ENCODE data around the gene CACTIN.
A peak's percentile ranks its signal among the peaks of the same experiment; 100 is the strongest.

Gene CACTIN

DNA sequence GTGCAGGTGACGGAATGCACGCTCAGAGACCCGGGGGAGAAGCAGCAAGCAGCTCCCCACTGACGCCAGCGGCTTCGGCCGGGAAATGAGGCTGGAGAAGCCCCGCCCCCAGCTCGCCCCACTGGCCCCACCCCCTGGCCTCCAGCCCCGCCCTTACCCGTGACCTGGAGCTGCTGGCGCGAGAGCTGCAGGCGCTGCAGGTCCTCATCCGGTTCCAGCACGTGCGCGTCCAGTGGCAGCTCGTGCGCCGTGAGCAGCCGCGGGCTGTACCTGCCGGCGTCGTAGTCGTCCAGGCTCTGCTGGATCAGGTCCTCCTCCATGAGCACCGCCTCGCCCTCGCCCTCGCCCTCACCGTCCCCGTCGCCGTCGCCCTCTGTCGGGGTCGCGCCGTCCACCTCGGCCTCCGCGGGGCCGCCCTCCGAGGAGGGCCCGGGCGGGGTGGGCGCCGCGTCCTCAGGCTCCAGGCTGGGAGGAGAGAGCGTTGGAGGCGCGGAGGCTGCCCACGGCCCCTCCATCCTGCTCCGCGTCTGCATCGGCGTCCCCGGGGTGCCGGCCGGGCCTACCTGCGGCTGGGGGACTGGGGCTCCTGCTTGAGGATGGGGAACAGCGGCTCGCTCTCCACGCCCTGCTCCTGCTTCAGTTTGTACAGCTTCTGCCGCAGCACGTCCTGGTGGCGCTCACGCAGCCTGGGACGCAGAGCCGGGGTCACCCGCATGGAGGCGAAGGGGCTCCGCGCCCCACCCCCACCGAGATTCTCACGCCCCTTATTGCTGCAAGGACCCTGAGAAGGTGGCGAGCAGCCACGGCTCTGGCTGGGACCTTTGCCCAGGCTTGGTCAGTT lies 13.5 kb downstream of the CACTIN start:
- no peaks in the 10 kb centered on the region for H3K9me3 ChIP-seq (ENCODE audit: control extremely low read depth in 1 of 5, control insufficient read depth in 4 of 5, insufficient read depth in 2 of 5, low read depth in 1 of 5, low read length in 4 of 5)
- H3K36me3 ChIP-seq (ENCODE audit: control insufficient read depth in 4 of 4, insufficient read depth in 4 of 4, low read length in 3 of 4) = peaks cover 0 to 39% (median 21%) of the 10 kb centered on the region in 4 experiments
- WGBS (ENCODE audit: insufficient coverage) = 94% methylated on average over 63 of the region's 79 CpGs
- POLR2A ChIA-PET = no interaction called here
- no peaks in the 10 kb centered on the region for H3K27me3 ChIP-seq (replicated peaks in 2 of 5; ENCODE audit: control insufficient read depth in 4 of 5, insufficient read depth in 5 of 5, low read length in 4 of 5)
- H3K4me1 ChIP-seq (ENCODE audit: control extremely low read depth in 1 of 4, control insufficient read depth in 4 of 4, insufficient read depth in 4 of 4, low read length in 3 of 4) = peaks cover 0 to 37% (median 33%) of the 10 kb centered on the region in 4 experiments
- H3K4me3 ChIP-seq (ENCODE audit: control insufficient read depth in 1 of 7, extremely low read depth in 1 of 7, insufficient read depth in 4 of 7, low read depth in 2 of 7, low read length in 6 of 7) = no peak overlapping the region
- no peak for DNase-seq
- no peak overlapping the region for H3K27ac ChIP-seq (ENCODE audit: insufficient read depth in 1 of 2, low read depth in 1 of 2, low read length in 2 of 2, poor library complexity in 1 of 2, severe bottlenecking in 2 of 2)
- CTCF ChIA-PET = interaction anchor here (0.6 to 0.7 kb wide), 2 partner anchors 9 to 27 kb away, joined by 3 read pairs; no protein-coding TSS in a partner anchor

DNA sequence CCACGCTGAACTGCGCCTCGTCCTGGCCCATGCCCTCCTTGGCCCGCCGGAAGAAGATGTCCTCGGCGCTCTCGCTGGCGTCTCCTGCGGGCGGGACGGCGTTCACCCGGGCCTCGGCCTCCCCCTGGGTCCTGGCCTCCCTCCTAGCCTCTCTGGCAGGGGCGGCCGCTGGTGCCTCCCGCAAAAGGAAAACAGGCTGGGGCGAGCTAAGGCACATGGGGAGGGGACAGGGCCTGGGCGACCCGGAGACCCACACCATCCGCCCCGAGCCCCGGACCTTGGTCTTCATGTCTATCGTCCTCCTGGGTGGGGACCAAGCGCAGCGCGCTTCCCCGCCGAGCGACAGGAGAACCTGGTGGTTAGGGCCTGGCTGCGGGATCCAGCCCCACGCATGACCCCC lies 14.3 kb downstream of the CACTIN start:
- WGBS (ENCODE audit: insufficient coverage) = 97% methylated on average over 33 of the region's 33 CpGs
- Histone ChIP-seq H3K36me3 (ENCODE audit: control insufficient read depth in 4 of 4, insufficient read depth in 4 of 4, low read length in 3 of 4) (peaks cover 0 to 39% (median 21%) of the 10 kb centered on the region in 4 experiments), H3K27ac (ENCODE audit: insufficient read depth in 1 of 2, low read depth in 1 of 2, low read length in 2 of 2, poor library complexity in 1 of 2, severe bottlenecking in 2 of 2) (no peak overlapping the region), H3K4me3 (ENCODE audit: control insufficient read depth in 1 of 7, extremely low read depth in 1 of 7, insufficient read depth in 4 of 7, low read depth in 2 of 7, low read length in 6 of 7) (no peak overlapping the region), H3K27me3 (replicated peaks in 2 of 5; ENCODE audit: control insufficient read depth in 4 of 5, insufficient read depth in 5 of 5, low read length in 4 of 5) (no peaks in the 10 kb centered on the region), H3K4me1 (ENCODE audit: control extremely low read depth in 1 of 4, control insufficient read depth in 4 of 4, insufficient read depth in 4 of 4, low read length in 3 of 4) (peaks cover 5 to 37% (median 33%) of the 10 kb centered on the region in 4 experiments), H3K9me3 (ENCODE audit: control extremely low read depth in 1 of 5, control insufficient read depth in 4 of 5, insufficient read depth in 2 of 5, low read depth in 1 of 5, low read length in 4 of 5) (no peaks in the 10 kb centered on the region)
- CTCF ChIA-PET = no interaction called here
- no peak for DNase-seq
- POLR2A ChIA-PET = no interaction called here

DNA sequence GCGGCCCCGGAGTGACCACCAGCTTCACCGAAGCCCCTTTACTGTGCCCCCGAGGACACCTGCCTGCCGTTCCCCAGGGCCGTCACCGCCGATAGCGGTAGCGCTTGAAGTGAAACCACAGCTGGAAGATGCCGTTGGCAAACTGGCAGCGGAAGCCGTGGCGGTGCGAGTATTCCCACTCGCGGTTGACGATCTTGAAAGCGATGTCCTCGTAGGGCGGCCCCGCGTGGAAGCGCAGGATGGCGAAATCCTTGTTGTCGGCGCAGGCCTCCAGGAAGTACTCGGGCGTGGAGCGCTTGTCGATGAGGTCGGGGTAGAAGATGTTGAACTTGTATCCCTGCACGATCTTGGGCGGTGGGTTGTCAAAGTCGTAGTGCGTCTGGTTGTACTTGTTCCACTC lies 14.7 kb downstream of the CACTIN start:
- no peaks in the 10 kb centered on the region for H3K9me3 ChIP-seq (ENCODE audit: control extremely low read depth in 1 of 5, control insufficient read depth in 4 of 5, insufficient read depth in 2 of 5, low read depth in 1 of 5, low read length in 4 of 5)
- no peaks in the 10 kb centered on the region for H3K27me3 ChIP-seq (replicated peaks in 2 of 5; ENCODE audit: control insufficient read depth in 4 of 5, insufficient read depth in 5 of 5, low read length in 4 of 5)
- WGBS (ENCODE audit: insufficient coverage) = 94% methylated on average over 36 of the region's 36 CpGs
- CTCF ChIA-PET = no interaction called here
- H3K27ac ChIP-seq (ENCODE audit: insufficient read depth in 1 of 2, low read depth in 1 of 2, low read length in 2 of 2, poor library complexity in 1 of 2, severe bottlenecking in 2 of 2) = no peak overlapping the region
- H3K4me1 ChIP-seq (ENCODE audit: control extremely low read depth in 1 of 4, control insufficient read depth in 4 of 4, insufficient read depth in 4 of 4, low read length in 3 of 4) = peaks cover 5 to 37% (median 33%) of the 10 kb centered on the region in 4 experiments
- POLR2A ChIA-PET = no interaction called here
- H3K36me3 ChIP-seq (ENCODE audit: control insufficient read depth in 4 of 4, insufficient read depth in 4 of 4, low read length in 3 of 4) = peaks cover 0 to 39% (median 21%) of the 10 kb centered on the region in 4 experiments
- H3K4me3 ChIP-seq (ENCODE audit: control insufficient read depth in 1 of 7, extremely low read depth in 1 of 7, insufficient read depth in 4 of 7, low read depth in 2 of 7, low read length in 6 of 7) = no peak overlapping the region
- peak in 2 of 3 donors; percentile 17 to 22 for DNase-seq

DNA sequence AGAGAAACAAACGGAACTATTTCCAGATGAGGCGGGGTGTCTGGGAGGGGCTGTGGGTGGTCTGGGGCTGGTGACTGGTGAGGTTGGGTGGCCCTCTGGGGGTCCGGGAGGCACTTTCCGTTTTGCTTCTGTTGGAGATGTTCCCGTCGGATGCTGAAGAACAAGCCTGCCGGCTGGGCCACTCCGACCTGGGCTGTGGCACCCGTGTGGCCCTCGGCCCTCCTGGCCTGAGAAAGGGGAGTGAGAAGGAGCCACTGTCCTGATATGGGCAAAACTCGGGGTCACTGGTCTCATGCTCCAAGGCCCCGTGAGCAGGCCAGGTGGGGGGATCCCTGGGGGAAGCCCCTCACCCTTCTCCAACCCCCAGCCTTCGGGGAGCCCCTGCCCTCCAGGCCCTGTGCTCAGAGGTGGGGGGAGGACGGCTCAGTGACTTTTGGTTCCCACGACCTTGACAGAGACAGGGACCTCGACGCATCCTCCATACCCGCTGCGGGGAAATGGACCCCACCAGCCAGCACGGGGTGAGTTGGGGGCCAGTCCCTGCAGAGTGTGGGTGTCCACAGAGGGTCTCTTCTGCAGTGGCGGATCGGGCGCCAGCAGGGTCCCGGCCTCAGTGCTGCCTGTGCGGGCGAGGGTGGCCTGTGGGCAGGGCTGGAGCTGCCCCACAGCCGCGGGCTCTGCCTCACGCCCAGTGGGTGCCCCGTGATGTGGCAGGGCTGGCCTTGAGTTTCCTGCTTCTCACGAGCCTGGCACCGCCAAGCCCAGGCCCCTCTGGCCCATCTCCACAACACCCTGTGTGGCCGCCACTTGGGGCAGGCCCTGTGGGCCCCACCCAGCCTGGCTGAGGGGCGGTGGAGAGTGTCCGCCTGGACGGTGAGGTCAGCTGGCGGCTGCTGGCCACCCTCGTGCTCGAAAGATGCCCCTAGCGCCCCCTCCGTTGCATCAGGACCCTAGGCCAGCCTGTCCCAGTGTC lies 15.6 kb downstream of the CACTIN start:
- peaks cover 5 to 41% (median 39%) of the 10 kb centered on the region in 4 experiments for H3K4me1 ChIP-seq (ENCODE audit: control extremely low read depth in 1 of 4, control insufficient read depth in 4 of 4, insufficient read depth in 4 of 4, low read length in 3 of 4)
- no peaks in the 10 kb centered on the region for H3K27me3 ChIP-seq (replicated peaks in 2 of 5; ENCODE audit: control insufficient read depth in 4 of 5, insufficient read depth in 5 of 5, low read length in 4 of 5)
- peaks cover 0 to 38% (median 21%) of the 10 kb centered on the region in 4 experiments for H3K36me3 ChIP-seq (ENCODE audit: control insufficient read depth in 4 of 4, insufficient read depth in 4 of 4, low read length in 3 of 4)
- H3K27ac ChIP-seq (ENCODE audit: insufficient read depth in 1 of 2, low read depth in 1 of 2, low read length in 2 of 2, poor library complexity in 1 of 2, severe bottlenecking in 2 of 2) = no peak overlapping the region
- H3K4me3 ChIP-seq (ENCODE audit: control insufficient read depth in 1 of 7, extremely low read depth in 1 of 7, insufficient read depth in 4 of 7, low read depth in 2 of 7, low read length in 6 of 7) = no peak overlapping the region
- POLR2A ChIA-PET = no interaction called here
- CTCF ChIA-PET = no interaction called here
- DNase-seq = no peak
- 90% methylated on average over 38 of the region's 41 CpGs for WGBS (ENCODE audit: insufficient coverage)
- no peaks in the 10 kb centered on the region for H3K9me3 ChIP-seq (ENCODE audit: control extremely low read depth in 1 of 5, control insufficient read depth in 4 of 5, insufficient read depth in 2 of 5, low read depth in 1 of 5, low read length in 4 of 5)

DNA sequence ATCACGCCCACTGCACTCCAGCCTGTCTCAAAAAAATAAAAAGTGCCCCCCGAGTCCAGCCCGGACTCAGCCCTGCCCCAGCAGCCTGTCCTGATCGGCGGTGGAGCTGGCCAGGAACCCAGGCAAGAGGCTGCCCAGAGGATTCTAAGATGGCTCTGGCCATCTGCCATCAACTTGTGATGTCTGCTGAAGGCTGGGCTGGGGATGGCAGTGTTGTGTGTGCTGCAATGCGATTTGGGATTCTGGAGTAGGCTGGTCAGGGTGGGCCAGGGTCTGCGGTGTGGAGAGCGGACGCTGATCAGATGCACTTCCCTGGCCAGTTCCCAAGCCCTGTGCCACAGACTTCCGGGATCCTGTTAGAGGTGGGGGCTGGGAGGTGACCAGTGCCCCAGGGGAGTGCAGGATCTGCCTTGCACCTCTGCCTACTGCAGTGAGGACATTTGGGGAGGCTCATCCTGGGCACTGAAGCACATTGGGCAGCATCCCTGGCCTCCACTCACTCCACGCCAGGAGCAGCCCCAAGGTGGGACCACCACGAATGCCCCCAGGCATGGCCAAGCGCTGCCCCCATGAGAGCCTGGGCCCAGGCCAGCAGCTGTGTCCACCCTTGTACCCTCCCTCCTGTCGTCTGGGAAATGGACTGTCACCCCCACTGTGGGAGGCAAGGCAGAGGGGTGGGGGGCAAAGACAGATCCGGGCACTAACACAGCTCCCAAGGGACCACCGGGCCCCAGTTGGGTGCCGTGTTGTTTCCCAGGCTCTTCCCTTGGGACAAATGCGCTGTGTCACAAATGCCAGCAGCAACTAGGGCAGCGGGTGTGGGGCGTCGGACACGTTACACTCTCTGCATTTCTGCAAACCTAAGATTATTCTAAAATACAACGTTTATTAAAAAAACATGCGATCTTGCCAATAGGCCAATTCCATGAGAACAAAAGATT lies 16.5 kb downstream of the CACTIN start:
- POLR2A ChIA-PET = no interaction called here
- Histone ChIP-seq H3K4me3 (ENCODE audit: control insufficient read depth in 1 of 7, extremely low read depth in 1 of 7, insufficient read depth in 4 of 7, low read depth in 2 of 7, low read length in 6 of 7) (no peak overlapping the region), H3K27ac (ENCODE audit: insufficient read depth in 1 of 2, low read depth in 1 of 2, low read length in 2 of 2, poor library complexity in 1 of 2, severe bottlenecking in 2 of 2) (no peak overlapping the region), H3K36me3 (ENCODE audit: control insufficient read depth in 4 of 4, insufficient read depth in 4 of 4, low read length in 3 of 4) (peaks cover 0 to 32% (median 18%) of the 10 kb centered on the region in 4 experiments), H3K4me1 (ENCODE audit: control extremely low read depth in 1 of 4, control insufficient read depth in 4 of 4, insufficient read depth in 4 of 4, low read length in 3 of 4) (peaks cover 11 to 51% (median 48%) of the 10 kb centered on the region in 4 experiments), H3K27me3 (replicated peaks in 2 of 5; ENCODE audit: control insufficient read depth in 4 of 5, insufficient read depth in 5 of 5, low read length in 4 of 5) (no peaks in the 10 kb centered on the region), H3K9me3 (ENCODE audit: control extremely low read depth in 1 of 5, control insufficient read depth in 4 of 5, insufficient read depth in 2 of 5, low read depth in 1 of 5, low read length in 4 of 5) (no peaks in the 10 kb centered on the region)
- CTCF ChIA-PET = interaction anchor here (3.0 to 3.1 kb wide), 2 partner anchors 9 to 23 kb away, joined by 15 to 18 read pairs; partner anchors contain the start of gene GIPC3
- 78% methylated on average over 14 of the region's 24 CpGs for WGBS (ENCODE audit: insufficient coverage)
- peak in 2 of 3 donors; percentile 29 to 37 for DNase-seq

DNA sequence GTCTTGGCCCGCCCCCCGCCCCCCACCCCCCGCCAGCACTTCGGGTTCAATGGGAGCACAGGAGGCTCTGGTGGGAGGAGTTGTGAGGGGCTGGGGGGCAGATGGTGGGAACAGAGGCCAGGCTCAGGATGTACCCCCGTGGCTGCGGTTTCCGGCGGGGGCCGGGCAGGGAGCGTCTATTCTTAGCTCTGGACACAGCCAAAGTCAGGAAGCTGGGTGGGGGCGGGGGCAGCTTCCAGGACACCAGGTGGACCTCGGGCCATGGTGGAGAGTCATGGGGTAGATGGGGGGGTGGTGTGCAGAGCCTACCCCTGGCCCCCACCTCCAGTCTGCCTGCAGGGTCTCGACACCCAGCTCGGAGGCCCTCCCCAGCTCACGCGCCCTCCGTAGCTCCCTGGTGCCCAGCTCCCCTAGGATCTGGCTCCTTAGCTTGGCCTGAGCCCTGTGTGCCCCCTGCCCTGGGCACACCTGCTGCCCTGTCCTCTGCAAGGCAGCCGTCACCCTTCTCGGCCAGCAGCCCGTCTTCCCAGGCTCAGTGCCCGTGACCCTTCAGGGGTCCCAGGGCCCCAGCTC lies 17.8 kb downstream of the CACTIN start:
- ChIA-PET CTCF (interaction anchor here (0.8 to 3.1 kb wide), 8 partner anchors 10 to 62 kb away, joined by 3 to 18 read pairs (median 3); partner anchors contain the start of genes GIPC3 and MFSD12), POLR2A (interaction anchor here (0.6 kb wide), 1 partner anchor 170 kb away, joined by 6 read pairs; no protein-coding TSS in a partner anchor)
- Histone ChIP-seq H3K4me1 (ENCODE audit: control extremely low read depth in 1 of 4, control insufficient read depth in 4 of 4, insufficient read depth in 4 of 4, low read length in 3 of 4) (peaks cover 11 to 62% (median 60%) of the 10 kb centered on the region in 4 experiments), H3K36me3 (ENCODE audit: control insufficient read depth in 4 of 4, insufficient read depth in 4 of 4, low read length in 3 of 4) (peaks cover 0 to 31% (median 17%) of the 10 kb centered on the region in 4 experiments), H3K4me3 (ENCODE audit: control insufficient read depth in 1 of 7, extremely low read depth in 1 of 7, insufficient read depth in 4 of 7, low read depth in 2 of 7, low read length in 6 of 7) (peak overlapping the region in 2 of 7 experiments; percentile 51 to 74), H3K27ac (ENCODE audit: insufficient read depth in 1 of 2, low read depth in 1 of 2, low read length in 2 of 2, poor library complexity in 1 of 2, severe bottlenecking in 2 of 2) (peak overlapping the region in 1 of 2 experiments; percentile 25), H3K27me3 (replicated peaks in 2 of 5; ENCODE audit: control insufficient read depth in 4 of 5, insufficient read depth in 5 of 5, low read length in 4 of 5) (no peaks in the 10 kb centered on the region), H3K9me3 (ENCODE audit: control extremely low read depth in 1 of 5, control insufficient read depth in 4 of 5, insufficient read depth in 2 of 5, low read depth in 1 of 5, low read length in 4 of 5) (no peaks in the 10 kb centered on the region)
- DNase-seq = peak; percentile 39 to 81 (median 75)
- 2% methylated on average over 16 of the region's 21 CpGs for WGBS (ENCODE audit: insufficient coverage)
